ENCODE data around the gene TSPAN1. TPM values are rescaled to one million over a fixed set of nuclear protein-coding genes. Genes with fewer than 3 reads are reported as not detected.

TSPAN1 gene
- total RNA-seq, 1 experiment from 2014 or later: 26.1 TPM

DNA sequence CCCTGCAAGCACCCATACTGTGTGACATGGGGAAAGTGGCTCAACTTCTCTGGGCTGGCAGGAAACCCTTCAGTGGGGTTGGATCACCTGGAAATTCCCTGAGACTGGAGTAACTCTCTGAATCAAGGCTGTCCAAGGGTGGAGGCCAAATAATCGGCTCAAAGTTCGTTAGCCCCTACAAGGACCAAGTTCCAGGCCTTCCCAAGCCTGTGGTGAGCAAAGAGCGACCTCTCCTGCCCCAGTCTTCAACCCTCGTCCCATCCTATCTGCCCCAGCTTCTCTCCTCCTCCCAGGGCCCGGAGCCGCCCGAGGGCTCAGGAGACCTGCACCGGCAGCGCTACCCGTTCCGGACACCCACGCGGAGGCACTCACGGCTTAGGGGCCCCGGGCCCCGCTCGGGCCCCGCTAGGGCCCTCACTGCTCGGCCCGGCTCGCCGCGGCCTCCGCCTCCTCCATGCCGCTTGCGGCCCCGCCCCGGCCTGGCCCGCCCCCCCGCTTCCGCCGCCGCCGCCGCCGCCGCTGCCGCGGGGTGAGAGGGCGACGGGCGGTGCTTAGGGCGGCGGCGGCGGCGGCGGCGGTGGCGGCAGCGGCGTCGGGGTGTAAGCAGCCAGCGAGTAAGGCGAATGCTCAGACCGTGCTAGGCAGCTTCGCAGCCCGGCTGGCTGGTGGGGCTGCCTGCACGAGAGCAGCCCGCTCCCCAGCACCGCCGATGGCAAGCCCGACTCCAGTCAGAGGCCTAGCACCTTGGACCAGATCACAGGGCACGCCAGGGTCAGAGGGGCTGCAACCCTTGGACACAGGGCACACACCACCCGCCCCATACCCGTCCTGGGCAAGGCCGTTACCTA is 23.3 kb downstream of the TSPAN1 start, which contains the start of gene POMGNT1:
Gene POMGNT1, minus strand, starts transcription at position 471 of the 848 bp plus-strand sequence. CDS start 613 bp downstream, outside the sequence.
- DNase-seq (ENCODE audit: low read depth, low spot score): no peak
- ChIA-PET CTCF (interaction anchor here (2.3 kb wide), 1 partner anchor 25 kb away, joined by 12 read pairs; no protein-coding TSS in a partner anchor), POLR2A (no interaction called here)
- no peaks in the 10 kb centered on the region for H3K9me3 ChIP-seq (ENCODE audit: control insufficient read depth, insufficient read depth, low read depth, low read length)
- H3K4me1 ChIP-seq (ENCODE audit: control insufficient read depth, insufficient read depth, low read length): peaks cover 21% of the 10 kb centered on the region
- H3K36me3 ChIP-seq (ENCODE audit: control insufficient read depth, insufficient read depth, low read length): 0 out of 2 replicates have a peak, but pooled peaks cover 4% of the 10 kb centered on the region
- peak within 1 kb of the TSS; percentile 97 for H3K27ac ChIP-seq (ENCODE audit: low read length)
- in situ Hi-C loops (cut with HindIII; ENCODE audit: low pct_unique_long_range_greater_than_20kb, low sequenced_read_pairs) (no loop called here), intact Hi-C loops (cut with micrococcal nuclease; ENCODE audit: unreplicated experiment) (no loop called here)
- H3K27me3 ChIP-seq (ENCODE audit: control insufficient read depth, insufficient read depth, low read length): no peaks in the 10 kb centered on the region
- peak; percentile 95 for ATAC-seq
- BruUV-seq (replicated peaks): no TSS peak
- TF ChIP-seq, protein P1, sequence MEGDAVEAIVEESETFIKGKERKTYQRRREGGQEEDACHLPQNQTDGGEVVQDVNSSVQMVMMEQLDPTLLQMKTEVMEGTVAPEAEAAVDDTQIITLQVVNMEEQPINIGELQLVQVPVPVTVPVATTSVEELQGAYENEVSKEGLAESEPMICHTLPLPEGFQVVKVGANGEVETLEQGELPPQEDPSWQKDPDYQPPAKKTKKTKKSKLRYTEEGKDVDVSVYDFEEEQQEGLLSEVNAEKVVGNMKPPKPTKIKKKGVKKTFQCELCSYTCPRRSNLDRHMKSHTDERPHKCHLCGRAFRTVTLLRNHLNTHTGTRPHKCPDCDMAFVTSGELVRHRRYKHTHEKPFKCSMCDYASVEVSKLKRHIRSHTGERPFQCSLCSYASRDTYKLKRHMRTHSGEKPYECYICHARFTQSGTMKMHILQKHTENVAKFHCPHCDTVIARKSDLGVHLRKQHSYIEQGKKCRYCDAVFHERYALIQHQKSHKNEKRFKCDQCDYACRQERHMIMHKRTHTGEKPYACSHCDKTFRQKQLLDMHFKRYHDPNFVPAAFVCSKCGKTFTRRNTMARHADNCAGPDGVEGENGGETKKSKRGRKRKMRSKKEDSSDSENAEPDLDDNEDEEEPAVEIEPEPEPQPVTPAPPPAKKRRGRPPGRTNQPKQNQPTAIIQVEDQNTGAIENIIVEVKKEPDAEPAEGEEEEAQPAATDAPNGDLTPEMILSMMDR (IDR thresholded peaks at IDR 0.05): no peak
- TF ChIP-seq, protein P2, sequence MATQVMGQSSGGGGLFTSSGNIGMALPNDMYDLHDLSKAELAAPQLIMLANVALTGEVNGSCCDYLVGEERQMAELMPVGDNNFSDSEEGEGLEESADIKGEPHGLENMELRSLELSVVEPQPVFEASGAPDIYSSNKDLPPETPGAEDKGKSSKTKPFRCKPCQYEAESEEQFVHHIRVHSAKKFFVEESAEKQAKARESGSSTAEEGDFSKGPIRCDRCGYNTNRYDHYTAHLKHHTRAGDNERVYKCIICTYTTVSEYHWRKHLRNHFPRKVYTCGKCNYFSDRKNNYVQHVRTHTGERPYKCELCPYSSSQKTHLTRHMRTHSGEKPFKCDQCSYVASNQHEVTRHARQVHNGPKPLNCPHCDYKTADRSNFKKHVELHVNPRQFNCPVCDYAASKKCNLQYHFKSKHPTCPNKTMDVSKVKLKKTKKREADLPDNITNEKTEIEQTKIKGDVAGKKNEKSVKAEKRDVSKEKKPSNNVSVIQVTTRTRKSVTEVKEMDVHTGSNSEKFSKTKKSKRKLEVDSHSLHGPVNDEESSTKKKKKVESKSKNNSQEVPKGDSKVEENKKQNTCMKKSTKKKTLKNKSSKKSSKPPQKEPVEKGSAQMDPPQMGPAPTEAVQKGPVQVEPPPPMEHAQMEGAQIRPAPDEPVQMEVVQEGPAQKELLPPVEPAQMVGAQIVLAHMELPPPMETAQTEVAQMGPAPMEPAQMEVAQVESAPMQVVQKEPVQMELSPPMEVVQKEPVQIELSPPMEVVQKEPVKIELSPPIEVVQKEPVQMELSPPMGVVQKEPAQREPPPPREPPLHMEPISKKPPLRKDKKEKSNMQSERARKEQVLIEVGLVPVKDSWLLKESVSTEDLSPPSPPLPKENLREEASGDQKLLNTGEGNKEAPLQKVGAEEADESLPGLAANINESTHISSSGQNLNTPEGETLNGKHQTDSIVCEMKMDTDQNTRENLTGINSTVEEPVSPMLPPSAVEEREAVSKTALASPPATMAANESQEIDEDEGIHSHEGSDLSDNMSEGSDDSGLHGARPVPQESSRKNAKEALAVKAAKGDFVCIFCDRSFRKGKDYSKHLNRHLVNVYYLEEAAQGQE (IDR thresholded peaks at IDR 0.05; ENCODE audit: insufficient read depth in 1 of 2, low read depth in 2 of 2, low read length in 1 of 2): 0 out of 4 replicates have a peak, but pooled peaks of 1 of the 2 experiments have one; percentile 49
- TF ChIP-seq TCF7L2 (IDR thresholded peaks at IDR 0.05; ENCODE audit: low read depth, low read length) (no peak), SIN3A (IDR thresholded peaks at IDR 0.05; ENCODE audit: borderline replicate concordance, insufficient read depth, low read depth, low read length) (0 out of 2 replicates have a peak, but pooled peaks have one; percentile 58), POLR2AphosphoS5 (IDR thresholded peaks at IDR 0.05; ENCODE audit: low read depth, low read length) (peak; percentile 68)
- peak within 1 kb of the TSS; percentile 88 to 89 for H3K4me3 ChIP-seq (ENCODE audit: low read depth in 2 of 2, low read length in 2 of 2)

- no peak for TF ChIP-seq POLR2AphosphoS5 (IDR thresholded peaks at IDR 0.05; ENCODE audit: low read depth, low read length)
- no peak for TF ChIP-seq TCF7L2 (IDR thresholded peaks at IDR 0.05; ENCODE audit: low read depth, low read length)
- TF ChIP-seq, protein P1 (IDR thresholded peaks at IDR 0.05): no peak
- TF ChIP-seq, protein P2 (IDR thresholded peaks at IDR 0.05; ENCODE audit: insufficient read depth in 1 of 2, low read depth in 2 of 2, low read length in 1 of 2): no peak
- no peak for TF ChIP-seq SIN3A (IDR thresholded peaks at IDR 0.05; ENCODE audit: borderline replicate concordance, insufficient read depth, low read depth, low read length)
- Histone ChIP-seq H3K4me1 (ENCODE audit: control insufficient read depth, insufficient read depth, low read length) (peaks cover 24% of the 10 kb centered on the region), H3K36me3 (ENCODE audit: control insufficient read depth, insufficient read depth, low read length) (no peaks in the 10 kb centered on the region), H3K9me3 (ENCODE audit: control insufficient read depth, insufficient read depth, low read depth, low read length) (no peaks in the 10 kb centered on the region), H3K27me3 (ENCODE audit: control insufficient read depth, insufficient read depth, low read length) (no peaks in the 10 kb centered on the region), H3K27ac (ENCODE audit: low read length) (peak overlapping the region; percentile 88), H3K4me3 (ENCODE audit: low read depth in 2 of 2, low read length in 2 of 2) (peak overlapping the region; percentile 66 to 88)
- intact Hi-C loops (cut with micrococcal nuclease; ENCODE audit: unreplicated experiment) (no loop called here), in situ Hi-C loops (cut with HindIII; ENCODE audit: low pct_unique_long_range_greater_than_20kb, low sequenced_read_pairs) (no loop called here)
- DNase-seq (ENCODE audit: low read depth, low spot score): no peak
- POLR2A ChIA-PET: interaction anchor here (0.6 kb wide), 1 partner anchor 90 kb away, joined by 3 read pairs; no protein-coding TSS in a partner anchor
- no peak for ATAC-seq
- CTCF ChIA-PET: interaction anchor here (0.7 to 2.3 kb wide), 2 partner anchors 8 to 24 kb away, joined by 4 to 12 read pairs; no protein-coding TSS in a partner anchor
- no TSS peak for BruUV-seq (replicated peaks)
Observed at GRCh38 chr1:46199233-46199749, 24.4 kb downstream of the TSPAN1 start.
